ENCODE data around the gene ZNF432. TPM values are rescaled to one million over a fixed set of nuclear protein-coding genes. Genes with fewer than 3 reads are reported as not detected.
"Not testable (repeated sequence)": the region's sequence is repeated elsewhere in the genome, so short reads cannot be mapped to it uniquely, and the experiment has no call there.

Gene ZNF432
- total and polyA plus RNA-seq, 2 donors: 5.7 to 28.6 TPM

GRCh38 chr19:52034051-52034728, 14.4 kb downstream of the ZNF432 start:
- Histone ChIP-seq H3K4me1 (ENCODE audit: insufficient read depth) (no peaks in the 10 kb centered on the region), H3K27ac (ENCODE audit: low read depth) (no peak overlapping the region), H3K4me3 (ENCODE audit: low read depth, low read length) (no peak overlapping the region), H3K36me3 (ENCODE audit: insufficient read depth) (peaks cover 31% of the 10 kb centered on the region)
- WGBS: 98% methylated on average over 12 of the region's 12 CpGs
- DNase-seq (ENCODE audit: extremely low spot score): no peak

- Histone ChIP-seq H3K4me1 (ENCODE audit: insufficient read depth) (no peaks in the 10 kb centered on the region), H3K36me3 (ENCODE audit: insufficient read depth) (peaks cover 6% of the 10 kb centered on the region), H3K27ac (ENCODE audit: low read depth) (peak overlapping the region; percentile 77), H3K4me3 (ENCODE audit: low read depth, low read length) (peak overlapping the region; percentile 68)
- no peak for DNase-seq (ENCODE audit: extremely low spot score)
- WGBS: 15% methylated on average over 5 of the region's 5 CpGs
These were observed 19.9 kb downstream of the ZNF432 start for GRCh38 chr19:52028780-52029123.

- under 1% methylated on average over 53 of the region's 53 CpGs for WGBS
- DNase-seq (ENCODE audit: extremely low spot score): peak; percentile 81
These were observed 20.4 kb downstream of the ZNF432 start, which contains the start of gene ZNF614 for GRCh38 chr19:52028027-52028779. TSS of gene ZNF614 (minus strand) at chr19:52028379. CDS start at chr19:52025745, 2,634 bp downstream.

GRCh38 chr19:52026255-52026990, 22.2 kb downstream of the ZNF432 start:
- 80% methylated on average over 15 of the region's 15 CpGs for WGBS
- not testable (repeated sequence) for H3K4me3 ChIP-seq (ENCODE audit: low read depth, low read length)
- peaks cover 14% of the 10 kb centered on the region for H3K36me3 ChIP-seq (ENCODE audit: insufficient read depth)

More at GRCh38 chr19:52028027-52028779, 20.4 kb downstream of the ZNF432 start, which contains the start of gene ZNF614:
- Histone ChIP-seq H3K36me3 (ENCODE audit: insufficient read depth) (peaks cover 10% of the 10 kb centered on the region), H3K4me3 (ENCODE audit: low read depth, low read length) (peak within 1 kb of the TSS; percentile 68), H3K4me1 (ENCODE audit: insufficient read depth) (no peaks in the 10 kb centered on the region), H3K27ac (ENCODE audit: low read depth) (peak within 1 kb of the TSS; percentile 77)

GRCh38 chr19:52024478-52024877, 24.2 kb downstream of the ZNF432 start:
- 96% methylated on average over 4 of the region's 4 CpGs for WGBS
- H3K36me3 ChIP-seq (ENCODE audit: insufficient read depth): peaks cover 19% of the 10 kb centered on the region
- H3K27ac ChIP-seq (ENCODE audit: low read depth); H3K4me3 ChIP-seq (ENCODE audit: low read depth, low read length); H3K4me1 ChIP-seq (ENCODE audit: insufficient read depth); DNase-seq (ENCODE audit: extremely low spot score): not testable (repeated sequence)

More at GRCh38 chr19:52026255-52026990, 22.2 kb downstream of the ZNF432 start:
- not testable (repeated sequence) for H3K27ac ChIP-seq (ENCODE audit: low read depth); DNase-seq (ENCODE audit: extremely low spot score); H3K4me1 ChIP-seq (ENCODE audit: insufficient read depth)

- peaks cover 27% of the 10 kb centered on the region for H3K36me3 ChIP-seq (ENCODE audit: insufficient read depth)
- WGBS: 99% methylated on average over 15 of the region's 15 CpGs
These were observed 26.4 kb downstream of the ZNF432 start for GRCh38 chr19:52022193-52022592.

GRCh38 chr19:52020506-52020905, 28.1 kb downstream of the ZNF432 start:
- H3K27ac ChIP-seq (ENCODE audit: low read depth): no peak overlapping the region
- H3K4me3 ChIP-seq (ENCODE audit: low read depth, low read length): no peak overlapping the region
- 99% methylated on average over 4 of the region's 4 CpGs for WGBS
- no peaks in the 10 kb centered on the region for H3K4me1 ChIP-seq (ENCODE audit: insufficient read depth)
- DNase-seq (ENCODE audit: extremely low spot score): no peak
- peaks cover 35% of the 10 kb centered on the region for H3K36me3 ChIP-seq (ENCODE audit: insufficient read depth)

More at GRCh38 chr19:52022193-52022592, 26.4 kb downstream of the ZNF432 start:
- DNase-seq (ENCODE audit: extremely low spot score): no peak
- Histone ChIP-seq H3K27ac (ENCODE audit: low read depth) (no peak overlapping the region), H3K4me3 (ENCODE audit: low read depth, low read length) (no peak overlapping the region), H3K4me1 (ENCODE audit: insufficient read depth) (no peaks in the 10 kb centered on the region)

- Histone ChIP-seq H3K36me3 (ENCODE audit: insufficient read depth) (peaks cover 2% of the 10 kb centered on the region), H3K27ac (ENCODE audit: low read depth) (no peak overlapping the region), H3K4me3 (ENCODE audit: low read depth, low read length) (no peak overlapping the region), H3K4me1 (ENCODE audit: insufficient read depth) (no peaks in the 10 kb centered on the region)
- no peak for DNase-seq (ENCODE audit: extremely low spot score)
- WGBS: 93% methylated on average over 1 of the region's 1 CpG
These were observed 38.0 kb downstream of the ZNF432 start for GRCh38 chr19:52010674-52011073.

GRCh38 chr19:52007806-52008557, 40.7 kb downstream of the ZNF432 start, which contains the start of gene ZNF615:
TSS of gene ZNF615 (minus strand) at chr19:52008211. CDS start at chr19:52003711, 4,500 bp downstream.
- peak; percentile 80 for DNase-seq (ENCODE audit: extremely low spot score)
- Histone ChIP-seq H3K27ac (ENCODE audit: low read depth) (peak within 1 kb of the TSS; percentile 71), H3K4me3 (ENCODE audit: low read depth, low read length) (peak within 1 kb of the TSS; percentile 59), H3K36me3 (ENCODE audit: insufficient read depth) (peaks cover 2% of the 10 kb centered on the region), H3K4me1 (ENCODE audit: insufficient read depth) (no peaks in the 10 kb centered on the region)
- WGBS: under 1% methylated on average over 44 of the region's 44 CpGs

- H3K36me3 ChIP-seq (ENCODE audit: insufficient read depth): peaks cover 2% of the 10 kb centered on the region
- no peak overlapping the region for H3K27ac ChIP-seq (ENCODE audit: low read depth)
- 3% methylated on average over 9 of the region's 9 CpGs for WGBS
- peak overlapping the region; percentile 59 for H3K4me3 ChIP-seq (ENCODE audit: low read depth, low read length)
- H3K4me1 ChIP-seq (ENCODE audit: insufficient read depth): no peaks in the 10 kb centered on the region
- no peak for DNase-seq (ENCODE audit: extremely low spot score)
These were observed 41.2 kb downstream of the ZNF432 start for GRCh38 chr19:52007451-52007805.

- Histone ChIP-seq H3K27ac (ENCODE audit: low read depth) (no peak overlapping the region), H3K4me1 (ENCODE audit: insufficient read depth) (no peaks in the 10 kb centered on the region), H3K36me3 (ENCODE audit: insufficient read depth) (peaks cover 18% of the 10 kb centered on the region), H3K4me3 (ENCODE audit: low read depth, low read length) (no peak overlapping the region)
- 98% methylated on average over 2 of the region's 2 CpGs for WGBS
- no peak for DNase-seq (ENCODE audit: extremely low spot score)
These were observed 54.5 kb downstream of the ZNF432 start for GRCh38 chr19:51994048-51994644.

- Histone ChIP-seq H3K4me3 (ENCODE audit: low read depth, low read length) (no peak overlapping the region), H3K27ac (ENCODE audit: low read depth) (no peak overlapping the region), H3K4me1 (ENCODE audit: insufficient read depth) (no peaks in the 10 kb centered on the region), H3K36me3 (ENCODE audit: insufficient read depth) (peaks cover 18% of the 10 kb centered on the region)
- DNase-seq (ENCODE audit: extremely low spot score): no peak
- 98% methylated on average over 10 of the region's 10 CpGs for whole genome bisulfite sequencing
These were observed 55.2 kb downstream of the ZNF432 start for GRCh38 chr19:51993422-51993821.

All from urinary bladder (tissue), 4 donors.